Osteocyte (in vitro differentiated cells): ENCODE results near the gene GRAMD1C. TPM values are rescaled to one million over a fixed set of nuclear protein-coding genes. Genes with fewer than 3 reads are reported as not detected.

ENCODE experiments used
- DNase-seq: peaks from one replicate; pipeline ENCODE4 v3.0.0; 2021; ENCODE audit warnings: mixed read lengths; ENCODE audit not compliant: unreplicated experiment; ENCODE audit errors: extremely low spot score
- H3K27ac Mint-ChIP-seq: one replicate; pipeline ENCODE4 v1.8.0; 2021; ENCODE audit warnings: mild to moderate bottlenecking, mixed read lengths; ENCODE audit not compliant: unreplicated experiment
- H3K27me3 Mint-ChIP-seq: one replicate; pipeline ENCODE4 v1.8.0; 2021; ENCODE audit warnings: mixed read lengths; ENCODE audit not compliant: unreplicated experiment
- H3K36me3 Mint-ChIP-seq: one replicate; pipeline ENCODE4 v1.8.0; 2021; ENCODE audit warnings: mixed read lengths; ENCODE audit not compliant: unreplicated experiment
- H3K4me1 Mint-ChIP-seq: one replicate; pipeline ENCODE4 v1.8.0; 2021; ENCODE audit warnings: mixed read lengths; ENCODE audit not compliant: unreplicated experiment
- H3K4me3 Mint-ChIP-seq: one replicate; pipeline ENCODE4 v1.8.0; 2021; ENCODE audit warnings: mild to moderate bottlenecking, moderate library complexity, mixed read lengths; ENCODE audit not compliant: unreplicated experiment
- H3K9me3 Mint-ChIP-seq: one replicate; pipeline ENCODE4 v1.8.0; 2021; ENCODE audit warnings: mixed read lengths; ENCODE audit not compliant: unreplicated experiment
- total RNA-seq: library from RNA; stranded (reverse); gene quantifications from 2 replicates; pipeline ENCODE4 v1.2.1, GENCODE V29; 2021
- TF ChIP-seq, protein P1 (sequence below): fragments of 200-600 bp; sonication (generic); IDR thresholded peaks from 2 replicates; pipeline ENCODE4 v1.5.0; 2021; ENCODE audit warnings: antibody characterized with exemption, mild to moderate bottlenecking, moderate library complexity

The GRAMD1C gene
- total RNA-seq, 1 donor from 2014 or later: 1.3 TPM

DNA sequence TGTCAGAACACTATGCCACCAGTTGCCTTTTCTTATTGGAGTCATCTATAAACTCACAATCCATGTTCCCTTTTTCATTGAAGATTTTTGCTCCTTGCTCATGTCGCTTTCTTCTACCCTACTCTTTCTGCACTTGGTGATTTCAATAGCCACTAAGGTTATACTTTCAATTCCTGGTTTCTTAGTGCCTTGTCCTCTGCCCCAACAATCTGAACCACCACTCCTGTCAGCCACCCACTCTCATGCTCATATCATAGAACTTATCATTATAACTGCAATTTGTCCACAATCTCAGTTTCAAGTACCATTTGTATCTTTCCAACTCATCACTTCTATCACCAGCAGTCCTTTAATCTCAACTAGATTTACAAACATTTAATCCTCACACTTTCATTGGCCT lies 10.0 kb upstream of the GRAMD1C start:
- no peaks in the 10 kb centered on the region for H3K36me3 Mint-ChIP-seq
- peaks cover 25% of the 10 kb centered on the region for H3K4me1 Mint-ChIP-seq
- DNase-seq: no peak
- H3K27ac Mint-ChIP-seq: no peak overlapping the region
- TF ChIP-seq, protein P1, sequence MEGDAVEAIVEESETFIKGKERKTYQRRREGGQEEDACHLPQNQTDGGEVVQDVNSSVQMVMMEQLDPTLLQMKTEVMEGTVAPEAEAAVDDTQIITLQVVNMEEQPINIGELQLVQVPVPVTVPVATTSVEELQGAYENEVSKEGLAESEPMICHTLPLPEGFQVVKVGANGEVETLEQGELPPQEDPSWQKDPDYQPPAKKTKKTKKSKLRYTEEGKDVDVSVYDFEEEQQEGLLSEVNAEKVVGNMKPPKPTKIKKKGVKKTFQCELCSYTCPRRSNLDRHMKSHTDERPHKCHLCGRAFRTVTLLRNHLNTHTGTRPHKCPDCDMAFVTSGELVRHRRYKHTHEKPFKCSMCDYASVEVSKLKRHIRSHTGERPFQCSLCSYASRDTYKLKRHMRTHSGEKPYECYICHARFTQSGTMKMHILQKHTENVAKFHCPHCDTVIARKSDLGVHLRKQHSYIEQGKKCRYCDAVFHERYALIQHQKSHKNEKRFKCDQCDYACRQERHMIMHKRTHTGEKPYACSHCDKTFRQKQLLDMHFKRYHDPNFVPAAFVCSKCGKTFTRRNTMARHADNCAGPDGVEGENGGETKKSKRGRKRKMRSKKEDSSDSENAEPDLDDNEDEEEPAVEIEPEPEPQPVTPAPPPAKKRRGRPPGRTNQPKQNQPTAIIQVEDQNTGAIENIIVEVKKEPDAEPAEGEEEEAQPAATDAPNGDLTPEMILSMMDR: no peak
- no peak overlapping the region for H3K4me3 Mint-ChIP-seq
- H3K9me3 Mint-ChIP-seq: peaks cover 5% of the 10 kb centered on the region
- H3K27me3 Mint-ChIP-seq: no peaks in the 10 kb centered on the region

DNA sequence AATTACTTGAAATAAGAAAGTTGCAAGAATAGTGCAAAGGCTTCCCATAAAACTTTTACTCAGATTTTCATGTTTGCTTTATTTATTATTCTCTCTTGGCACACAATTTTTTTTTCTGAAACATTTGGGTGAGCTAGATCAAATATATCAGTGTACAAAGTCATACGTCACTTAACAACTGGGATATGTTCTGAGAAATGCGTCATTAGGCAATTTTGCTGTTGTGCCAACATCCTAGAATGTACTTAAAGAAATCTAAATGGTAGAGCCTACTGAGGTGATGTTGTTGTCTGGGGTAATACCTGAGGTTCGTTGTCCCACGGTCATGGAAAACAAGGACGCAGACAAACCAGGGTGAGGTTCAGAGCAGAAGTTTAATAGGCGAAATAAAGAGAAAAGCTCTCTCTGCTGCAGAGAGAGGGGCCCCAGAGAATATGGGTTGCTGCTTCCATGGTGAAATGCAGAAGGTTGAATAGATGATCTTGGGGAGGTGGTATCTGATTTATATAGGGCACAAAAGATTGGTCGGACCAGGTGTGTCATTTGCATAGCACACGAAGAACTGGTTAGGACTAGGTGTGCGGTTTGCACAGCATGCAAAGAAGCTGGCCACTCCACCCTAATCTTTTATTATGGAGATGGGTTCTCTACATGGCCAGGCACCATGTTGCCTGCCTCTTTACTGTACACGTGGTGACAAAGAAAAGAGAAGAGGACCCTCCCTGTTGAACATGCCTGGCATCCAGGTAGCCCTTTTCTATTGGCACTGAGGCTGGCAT lies 8.8 kb upstream of the GRAMD1C start:
- Mint-ChIP-seq H3K27ac (peak overlapping the region; percentile 76), H3K9me3 (peaks cover 5% of the 10 kb centered on the region), H3K4me1 (peaks cover 25% of the 10 kb centered on the region), H3K27me3 (no peaks in the 10 kb centered on the region), H3K36me3 (no peaks in the 10 kb centered on the region), H3K4me3 (no peak overlapping the region)
- DNase-seq: no peak
- TF ChIP-seq, protein P1: no peak

- Mint-ChIP-seq H3K36me3 (no peaks in the 10 kb centered on the region), H3K4me3 (no peak overlapping the region), H3K4me1 (peaks cover 25% of the 10 kb centered on the region), H3K27me3 (no peaks in the 10 kb centered on the region), H3K27ac (peak overlapping the region; percentile 76), H3K9me3 (peaks cover 5% of the 10 kb centered on the region)
- no peak for DNase-seq
- TF ChIP-seq, protein P1: no peak
Observed at GRCh38 chr3:113831103-113831355, 7.6 kb upstream of the GRAMD1C start.

DNA sequence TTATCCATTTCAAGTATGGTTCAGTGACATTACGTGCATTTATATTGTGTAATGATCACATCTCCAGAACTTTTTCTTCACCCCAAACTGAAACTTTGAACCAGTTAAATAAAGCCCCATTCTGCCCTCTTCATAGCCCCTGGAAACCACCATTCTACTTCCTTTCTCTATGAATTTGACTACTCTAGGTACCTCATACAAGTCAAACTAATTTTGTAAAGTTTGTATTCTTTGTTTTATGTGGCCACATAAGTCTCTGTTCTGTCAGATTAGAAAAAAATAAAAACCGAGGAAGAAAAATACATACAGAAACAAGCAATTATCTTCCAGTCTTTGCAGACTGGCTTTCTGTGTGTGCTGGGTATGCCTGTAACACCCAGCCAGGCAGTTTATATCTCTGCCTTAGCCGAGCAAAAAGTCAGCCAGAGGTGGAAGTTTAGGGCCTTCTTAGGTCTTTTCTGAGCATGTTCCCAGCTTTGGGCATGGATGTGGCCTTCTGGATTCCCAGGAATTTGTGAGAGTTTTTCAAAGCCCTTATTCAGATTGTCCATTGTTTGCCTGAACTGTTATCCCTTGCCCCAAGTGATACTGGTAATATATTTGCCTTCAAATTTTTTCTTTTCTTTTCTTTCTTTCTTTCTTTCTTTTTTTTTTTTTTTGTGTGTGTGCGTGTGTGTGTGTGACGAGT lies 6.0 kb upstream of the GRAMD1C start:
- Mint-ChIP-seq H3K4me3 (no peak overlapping the region), H3K27ac (no peak overlapping the region), H3K9me3 (peaks cover 5% of the 10 kb centered on the region), H3K4me1 (peaks cover 25% of the 10 kb centered on the region), H3K27me3 (no peaks in the 10 kb centered on the region), H3K36me3 (no peaks in the 10 kb centered on the region)
- TF ChIP-seq, protein P1: no peak
- no peak for DNase-seq

GRCh38 chr3:113834983-113835382 lies 3.6 kb upstream of the GRAMD1C start:
- no peak for DNase-seq
- Mint-ChIP-seq H3K36me3 (no peaks in the 10 kb centered on the region), H3K4me3 (no peak overlapping the region), H3K27me3 (no peaks in the 10 kb centered on the region), H3K27ac (no peak overlapping the region), H3K4me1 (peaks cover 26% of the 10 kb centered on the region), H3K9me3 (peaks cover 5% of the 10 kb centered on the region)
- TF ChIP-seq, protein P1: no peak
